HG03103 (cell line): Measurements from ENCODE around the gene GRIK1.

Source experiments
- ATAC-seq: cut with Tn5 transposase; IDR thresholded peaks from one replicate; pipeline ENCODE4 v1.9.1; 2021; ENCODE audit warnings: low read depth; ENCODE audit not compliant: unreplicated experiment

Gene GRIK1

GRCh38 chr21:29920938-29921337, 18.9 kb downstream of the GRIK1 start:
- ATAC-seq: no peak

GRCh38 chr21:29914326-29914725, 25.5 kb downstream of the GRIK1 start:
- no peak for ATAC-seq

- ATAC-seq: no peak
Measured at GRCh38 chr21:29909571-29909970, 30.2 kb downstream of the GRIK1 start.

- ATAC-seq: no peak
Measured at GRCh38 chr21:29904359-29905282, 35.2 kb downstream of the GRIK1 start.

GRCh38 chr21:29896884-29897283, 42.9 kb downstream of the GRIK1 start:
- ATAC-seq: no peak

GRCh38 chr21:29893687-29894086, 46.1 kb downstream of the GRIK1 start:
- no peak for ATAC-seq

- ATAC-seq: no peak
Measured at GRCh38 chr21:29892379-29892778, 47.4 kb downstream of the GRIK1 start.

GRCh38 chr21:29888437-29888836, 51.4 kb downstream of the GRIK1 start:
- ATAC-seq: no peak

- ATAC-seq: no peak
Measured at GRCh38 chr21:29887313-29888009, 52.3 kb downstream of the GRIK1 start.

- ATAC-seq: no peak
Measured at GRCh38 chr21:29885491-29885890, 54.3 kb downstream of the GRIK1 start.

- ATAC-seq: no peak
Measured at GRCh38 chr21:29875873-29876272, 63.9 kb downstream of the GRIK1 start.

- ATAC-seq: no peak
Measured at GRCh38 chr21:29875036-29875716, 64.6 kb downstream of the GRIK1 start.

GRCh38 chr21:29873908-29874307, 65.9 kb downstream of the GRIK1 start:
- no peak for ATAC-seq

GRCh38 chr21:29870814-29871213, 69.0 kb downstream of the GRIK1 start:
- ATAC-seq: no peak

- ATAC-seq: no peak
Measured at GRCh38 chr21:29867796-29868195, 72.0 kb downstream of the GRIK1 start.

- no peak for ATAC-seq
Measured at GRCh38 chr21:29860346-29860745, 79.5 kb downstream of the GRIK1 start.

GRCh38 chr21:29857150-29857549, 82.6 kb downstream of the GRIK1 start:
- no peak for ATAC-seq

- ATAC-seq: no peak
Measured at GRCh38 chr21:29854795-29855194, 85.0 kb downstream of the GRIK1 start.

GRCh38 chr21:29851611-29852010, 88.2 kb downstream of the GRIK1 start:
- ATAC-seq: no peak

- peak; percentile 100 for ATAC-seq
Measured at GRCh38 chr21:29849735-29850176, 90.0 kb downstream of the GRIK1 start.

- no peak for ATAC-seq
Measured at GRCh38 chr21:29843804-29844203, 96.0 kb downstream of the GRIK1 start.
